HEK293 (cell line): ENCODE data around the gene ITPR2.
A peak's percentile ranks its signal among the peaks of the same experiment; 100 is the strongest.

Experiments
- CTCF ChIA-PET: fragments of 350-600 bp; formaldehyde crosslinking; extraction: SDS; loops from one replicate; lab custom pipeline; 2021; ENCODE audit warnings: antibody characterized with exemption; lab: Yijun Ruan, JAX
- POLR2A ChIA-PET: fragments of 300-600 bp; formaldehyde crosslinking; extraction: SDS; loops from one replicate; lab custom pipeline; 2020; ENCODE audit warnings: antibody characterized with exemption, inconsistent platforms; lab: Yijun Ruan, JAX
- H3K27ac ChIP-seq: fragments of 200-500 bp; sonication (Bioruptor generic); 2 replicates; pipeline ENCODE4 v1.5.1; 2014; ENCODE audit warnings: low read depth, low read length, control low read depth, inconsistent platforms; ENCODE audit errors: extremely low read depth
- H3K36me3 ChIP-seq, 2 experiments: fragments of 200-500 bp in 1 of 2; sonication (Bioruptor generic) in 1 of 2; 1 replicate in 1 of 2; 2 replicates in 1 of 2; pipeline ENCODE4 v1.5.1; 2014 to 2017; ENCODE audit warnings: inconsistent platforms in 2 of 2, low read length in 2 of 2; ENCODE audit not compliant: control insufficient read depth in 2 of 2, insufficient read depth in 1 of 2
- H3K4me1 ChIP-seq: fragments of 200-500 bp; sonication (Bioruptor generic); 2 replicates; pipeline ENCODE4 v1.5.1; 2014; ENCODE audit warnings: mild to moderate bottlenecking, low read length, inconsistent platforms; ENCODE audit not compliant: control insufficient read depth, insufficient read depth
- H3K4me3 ChIP-seq: 2 replicates; pipeline ENCODE4 v1.5.1; 2011; ENCODE audit warnings: low read depth, mild to moderate bottlenecking, control low read depth, low read length, moderate library complexity
- H3K9me3 ChIP-seq: fragments of 200-500 bp; sonication (Bioruptor generic); 2 replicates; pipeline ENCODE4 v1.5.1; 2014; ENCODE audit warnings: low read depth, low read length, inconsistent platforms; ENCODE audit not compliant: control insufficient read depth, insufficient read depth
- BCL11B ChIP-seq: fragments of 450-650 bp; formaldehyde crosslinking; IDR thresholded peaks from 2 replicates; pipeline ENCODE4 v1.5.1; 2016; ENCODE audit warnings: low read depth, missing biosample characterization, missing genetic modification characterization
- GLIS2 ChIP-seq: fragments of 450-650 bp; formaldehyde crosslinking; IDR thresholded peaks from 2 replicates; pipeline ENCODE4 v1.5.1; 2016; ENCODE audit warnings: missing biosample characterization, missing genetic modification characterization
- HOXD13 ChIP-seq: sonication (generic); formaldehyde crosslinking; IDR thresholded peaks from 2 replicates; pipeline ENCODE4 v1.8.0; 2022; ENCODE audit warnings: missing genetic modification reagents, borderline replicate concordance
- SP2 ChIP-seq: fragments of 450-650 bp; formaldehyde crosslinking; IDR thresholded peaks from 2 replicates; pipeline ENCODE4 v1.5.1; 2016; ENCODE audit warnings: missing biosample characterization, missing genetic modification characterization
- ZFP3 ChIP-seq: fragments of 450-650 bp; formaldehyde crosslinking; IDR thresholded peaks from 2 replicates; pipeline ENCODE4 v1.5.1; 2016; ENCODE audit warnings: low read depth, missing biosample characterization, missing genetic modification characterization
- ZFP37 ChIP-seq: fragments of 450-650 bp; formaldehyde crosslinking; IDR thresholded peaks from 2 replicates; pipeline ENCODE4 v1.5.1; 2016; ENCODE audit warnings: missing biosample characterization, missing genetic modification characterization
- ZNF132 ChIP-seq: fragments of 450-650 bp; formaldehyde crosslinking; IDR thresholded peaks from 2 replicates; pipeline ENCODE4 v1.5.1; 2017; ENCODE audit warnings: missing biosample characterization, missing genetic modification characterization, borderline replicate concordance
- ZNF16 ChIP-seq: fragments of 450-650 bp; formaldehyde crosslinking; IDR thresholded peaks from 2 replicates; pipeline ENCODE4 v1.5.1; 2016; ENCODE audit warnings: low read depth, missing biosample characterization, missing genetic modification characterization
- ZNF211 ChIP-seq: fragments of 450-650 bp; formaldehyde crosslinking; IDR thresholded peaks from 2 replicates; pipeline ENCODE4 v1.5.1; 2016; ENCODE audit warnings: low read depth, missing biosample characterization, missing genetic modification characterization
- ZNF274 ChIP-seq, 2 experiments: fragments of 200-500 bp in 1 of 2; fragments of 450-650 bp in 1 of 2; sonication (Bioruptor generic) in 1 of 2; formaldehyde crosslinking in 1 of 2; IDR thresholded peaks; 2 replicates each; pipeline versions ENCODE4 v1.5.1 to v1.6.1; 2014 to 2016; ENCODE audit warnings: borderline replicate concordance in 1 of 2, inconsistent platforms in 1 of 2, low read length in 1 of 2, missing biosample characterization in 1 of 2, missing genetic modification characterization in 1 of 2
- ZNF354C ChIP-seq: fragments of 450-650 bp; formaldehyde crosslinking; IDR thresholded peaks from 2 replicates; pipeline ENCODE4 v1.5.1; 2016; ENCODE audit warnings: missing biosample characterization, missing genetic modification characterization, low read depth, borderline replicate concordance
- ZNF544 ChIP-seq: fragments of 450-650 bp; formaldehyde crosslinking; IDR thresholded peaks from 2 replicates; pipeline ENCODE4 v1.5.0; 2017; ENCODE audit warnings: missing biosample characterization, missing genetic modification characterization
- ZNF658 ChIP-seq: fragments of 450-650 bp; formaldehyde crosslinking; IDR thresholded peaks from 2 replicates; pipeline ENCODE4; 2016; ENCODE audit warnings: missing biosample characterization, missing genetic modification characterization
- ZNF670 ChIP-seq: fragments of 450-650 bp; formaldehyde crosslinking; IDR thresholded peaks from 2 replicates; pipeline ENCODE4 v1.5.1; 2016; ENCODE audit warnings: missing biosample characterization, missing genetic modification characterization, low read depth
- ZNF677 ChIP-seq: fragments of 450-650 bp; IDR thresholded peaks from 2 replicates; pipeline ENCODE4 v1.5.0; 2018; ENCODE audit warnings: missing biosample characterization, mild to moderate bottlenecking, missing genetic modification characterization, moderate library complexity
- ZNF776 ChIP-seq: fragments of 450-650 bp; formaldehyde crosslinking; IDR thresholded peaks from 2 replicates; pipeline ENCODE4 v1.5.0; 2017; ENCODE audit warnings: missing biosample characterization, missing genetic modification characterization, borderline replicate concordance
- TF ChIP-seq, protein P1 (sequence below): fragments of 450-650 bp; formaldehyde crosslinking; IDR thresholded peaks from 2 replicates; pipeline ENCODE4 v1.5.1; 2016; ENCODE audit warnings: missing biosample characterization, missing genetic modification characterization
- TF ChIP-seq, protein P2 (sequence below): sonication (generic); formaldehyde crosslinking; IDR thresholded peaks from 2 replicates; pipeline ENCODE4 v1.8.1; 2022; ENCODE audit warnings: mild to moderate bottlenecking, moderate library complexity, missing genetic modification reagents
- TF ChIP-seq, protein P3 (sequence below): fragments of 450-650 bp; formaldehyde crosslinking; IDR thresholded peaks from 2 replicates; pipeline ENCODE4 v1.5.1; 2017; ENCODE audit warnings: missing biosample characterization, missing genetic modification characterization
- TF ChIP-seq, protein P4 (sequence below): fragments of 450-650 bp; formaldehyde crosslinking; IDR thresholded peaks from 2 replicates; pipeline ENCODE4 v1.5.1; 2016; ENCODE audit warnings: missing biosample characterization, missing genetic modification characterization
- TF ChIP-seq, protein P5 (sequence below): fragments of 450-650 bp; formaldehyde crosslinking; IDR thresholded peaks from 2 replicates; pipeline ENCODE4 v1.5.0; 2017; ENCODE audit warnings: missing biosample characterization, missing genetic modification characterization, borderline replicate concordance
- TF ChIP-seq, protein P6 (sequence below): fragments of 450-650 bp; formaldehyde crosslinking; IDR thresholded peaks from 2 replicates; pipeline ENCODE4 v1.5.1; 2016; ENCODE audit warnings: missing biosample characterization, missing genetic modification characterization
- TF ChIP-seq, protein P7 (sequence below): fragments of 450-650 bp; formaldehyde crosslinking; IDR thresholded peaks from 2 replicates; pipeline ENCODE4 v1.5.1; 2016; ENCODE audit warnings: missing biosample characterization, missing genetic modification characterization

Gene ITPR2

DNA sequence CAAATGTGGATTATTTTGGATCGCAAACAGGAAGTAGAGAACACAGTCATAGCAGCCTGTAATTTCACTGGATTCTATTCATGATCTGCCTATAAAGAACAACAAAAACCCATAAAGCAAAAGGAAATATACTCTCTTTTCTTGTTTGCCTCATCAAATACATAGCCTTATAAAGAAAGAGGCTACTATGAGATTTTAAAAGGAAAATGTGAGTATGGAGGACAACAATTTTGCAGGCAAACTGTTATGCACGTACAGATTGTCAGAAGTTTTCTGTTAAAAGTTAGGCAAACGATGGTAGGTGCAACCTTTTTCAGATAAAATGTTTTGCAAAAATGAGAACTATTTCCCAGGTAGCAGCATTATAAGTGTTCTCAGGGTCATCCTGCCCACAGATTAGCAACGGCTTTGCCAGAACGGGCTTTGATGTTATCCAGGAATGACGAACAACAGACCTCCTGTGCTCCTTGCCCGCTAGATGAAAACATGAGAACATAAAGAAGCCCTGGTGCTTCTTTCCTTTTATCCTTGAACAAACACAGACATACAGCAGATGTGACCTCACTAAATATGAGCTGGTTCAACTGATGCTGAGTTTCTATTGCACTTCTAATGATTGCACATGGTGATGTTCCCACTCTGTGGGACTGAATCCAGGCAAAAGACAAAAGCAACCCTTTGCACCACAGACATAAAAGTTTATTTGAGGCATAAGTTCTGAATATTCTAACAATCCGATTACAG, 88.1 kb downstream of the ITPR2 start (continued):
- TF ChIP-seq, protein P1, sequence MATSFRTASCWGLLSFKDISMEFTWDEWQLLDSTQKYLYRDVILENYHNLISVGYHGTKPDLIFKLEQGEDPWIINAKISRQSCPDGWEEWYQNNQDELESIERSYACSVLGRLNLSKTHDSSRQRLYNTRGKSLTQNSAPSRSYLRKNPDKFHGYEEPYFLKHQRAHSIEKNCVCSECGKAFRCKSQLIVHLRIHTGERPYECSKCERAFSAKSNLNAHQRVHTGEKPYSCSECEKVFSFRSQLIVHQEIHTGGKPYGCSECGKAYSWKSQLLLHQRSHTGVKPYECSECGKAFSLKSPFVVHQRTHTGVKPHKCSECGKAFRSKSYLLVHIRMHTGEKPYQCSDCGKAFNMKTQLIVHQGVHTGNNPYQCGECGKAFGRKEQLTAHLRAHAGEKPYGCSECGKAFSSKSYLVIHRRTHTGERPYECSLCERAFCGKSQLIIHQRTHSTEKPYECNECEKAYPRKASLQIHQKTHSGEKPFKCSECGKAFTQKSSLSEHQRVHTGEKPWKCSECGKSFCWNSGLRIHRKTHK, result no peak
- TF ChIP-seq, protein P2, sequence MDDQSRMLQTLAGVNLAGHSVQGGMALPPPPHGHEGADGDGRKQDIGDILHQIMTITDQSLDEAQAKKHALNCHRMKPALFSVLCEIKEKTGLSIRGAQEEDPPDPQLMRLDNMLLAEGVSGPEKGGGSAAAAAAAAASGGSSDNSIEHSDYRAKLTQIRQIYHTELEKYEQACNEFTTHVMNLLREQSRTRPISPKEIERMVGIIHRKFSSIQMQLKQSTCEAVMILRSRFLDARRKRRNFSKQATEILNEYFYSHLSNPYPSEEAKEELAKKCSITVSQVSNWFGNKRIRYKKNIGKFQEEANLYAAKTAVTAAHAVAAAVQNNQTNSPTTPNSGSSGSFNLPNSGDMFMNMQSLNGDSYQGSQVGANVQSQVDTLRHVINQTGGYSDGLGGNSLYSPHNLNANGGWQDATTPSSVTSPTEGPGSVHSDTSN, result no peak
- no peak for TF ChIP-seq ZFP3 (tag by site-specific recombination)
- no peak for TF ChIP-seq ZNF132

DNA sequence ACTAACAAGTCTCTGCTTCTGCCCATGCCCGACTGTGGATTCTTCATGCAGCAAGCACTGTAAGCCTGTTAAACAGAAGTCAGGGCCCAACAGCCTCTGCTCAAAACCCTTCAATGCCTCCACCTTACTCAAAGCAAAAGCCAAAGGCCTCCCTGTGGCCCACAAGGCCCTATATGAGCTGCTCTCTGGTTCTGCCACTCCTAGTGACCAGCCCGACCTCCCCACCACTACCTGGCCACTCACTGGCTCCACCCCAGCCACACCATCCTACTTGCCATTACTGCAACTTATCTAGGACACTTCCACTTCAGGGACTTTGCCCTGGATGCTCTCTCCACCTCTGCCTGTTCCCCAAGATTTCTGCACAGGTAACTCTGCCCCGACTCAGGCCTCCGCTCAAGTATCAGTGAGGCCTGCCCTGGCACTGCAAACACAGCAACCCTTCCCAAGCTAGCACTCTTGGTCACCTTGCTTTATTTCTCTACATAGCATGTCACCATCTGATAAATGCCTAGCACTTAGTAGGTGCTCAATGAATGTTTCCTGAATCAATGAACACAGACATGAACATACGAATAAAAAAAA, 88.9 kb downstream of the ITPR2 start:
- Histone ChIP-seq H3K4me1 (peaks cover 3% of the 10 kb centered on the region; the same call in 1 of the 2 replicates), H3K9me3 (no peaks in the 10 kb centered on the region)
- CTCF ChIA-PET, result no interaction called here

DNA sequence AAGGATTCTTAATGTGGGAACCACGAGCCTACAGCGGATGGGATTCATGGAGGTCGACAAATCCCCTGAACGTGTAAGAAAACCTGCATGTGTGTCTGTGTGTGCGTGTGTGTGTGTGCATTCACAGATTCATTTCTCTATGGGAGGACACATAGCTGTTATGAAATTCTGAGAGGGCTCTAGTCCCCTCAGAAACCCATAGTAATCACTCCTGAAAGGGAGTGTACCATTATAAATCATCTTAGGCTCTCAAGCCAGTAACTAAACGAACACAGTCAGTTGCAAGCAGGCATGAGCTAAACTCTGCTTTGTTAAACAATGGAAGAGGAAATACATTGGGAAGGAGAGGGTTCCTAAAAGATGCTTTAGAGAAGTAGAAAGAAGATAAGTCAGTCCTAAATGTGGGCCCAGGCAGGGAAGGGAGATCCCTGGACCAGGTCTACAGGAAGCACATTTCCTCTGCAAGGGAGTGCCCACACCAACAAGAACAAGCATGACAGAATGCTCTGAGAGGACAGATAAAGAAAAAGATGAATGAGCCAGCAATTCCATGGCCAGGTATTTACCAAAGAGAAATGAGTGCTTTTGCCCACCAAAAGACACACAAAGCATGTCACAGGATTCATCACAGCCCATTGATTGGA, 91.3 kb downstream of the ITPR2 start:
- ChIA-PET POLR2A (no interaction called here), CTCF (interaction anchor here (1.1 kb wide), 1 partner anchor 144 kb away, joined by 3 read pairs; no protein-coding TSS in a partner anchor)
- no peak overlapping the region for H3K4me3 ChIP-seq
- H3K36me3 ChIP-seq, result no peaks in the 10 kb centered on the region
- H3K4me1 ChIP-seq, result no peaks in the 10 kb centered on the region
- H3K27ac ChIP-seq, result no peak overlapping the region
- no peaks in the 10 kb centered on the region for H3K9me3 ChIP-seq
- TF ChIP-seq, protein P3, sequence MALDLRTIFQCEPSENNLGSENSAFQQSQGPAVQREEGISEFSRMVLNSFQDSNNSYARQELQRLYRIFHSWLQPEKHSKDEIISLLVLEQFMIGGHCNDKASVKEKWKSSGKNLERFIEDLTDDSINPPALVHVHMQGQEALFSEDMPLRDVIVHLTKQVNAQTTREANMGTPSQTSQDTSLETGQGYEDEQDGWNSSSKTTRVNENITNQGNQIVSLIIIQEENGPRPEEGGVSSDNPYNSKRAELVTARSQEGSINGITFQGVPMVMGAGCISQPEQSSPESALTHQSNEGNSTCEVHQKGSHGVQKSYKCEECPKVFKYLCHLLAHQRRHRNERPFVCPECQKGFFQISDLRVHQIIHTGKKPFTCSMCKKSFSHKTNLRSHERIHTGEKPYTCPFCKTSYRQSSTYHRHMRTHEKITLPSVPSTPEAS (tag by site-specific recombination), result 0 out of 2 replicates have a peak, but pooled peaks have one; percentile 24
- TF ChIP-seq ZNF211 (tag by site-specific recombination) (no peak), ZFP37 (no peak), ZNF274 (IDR thresholded peaks at IDR 0.05; ENCODE audit: low read length) (no peak), ZNF274 (tag by site-specific recombination; IDR thresholded peaks at IDR 0.05; ENCODE audit: borderline replicate concordance) (no peak)
- TF ChIP-seq, protein P4, sequence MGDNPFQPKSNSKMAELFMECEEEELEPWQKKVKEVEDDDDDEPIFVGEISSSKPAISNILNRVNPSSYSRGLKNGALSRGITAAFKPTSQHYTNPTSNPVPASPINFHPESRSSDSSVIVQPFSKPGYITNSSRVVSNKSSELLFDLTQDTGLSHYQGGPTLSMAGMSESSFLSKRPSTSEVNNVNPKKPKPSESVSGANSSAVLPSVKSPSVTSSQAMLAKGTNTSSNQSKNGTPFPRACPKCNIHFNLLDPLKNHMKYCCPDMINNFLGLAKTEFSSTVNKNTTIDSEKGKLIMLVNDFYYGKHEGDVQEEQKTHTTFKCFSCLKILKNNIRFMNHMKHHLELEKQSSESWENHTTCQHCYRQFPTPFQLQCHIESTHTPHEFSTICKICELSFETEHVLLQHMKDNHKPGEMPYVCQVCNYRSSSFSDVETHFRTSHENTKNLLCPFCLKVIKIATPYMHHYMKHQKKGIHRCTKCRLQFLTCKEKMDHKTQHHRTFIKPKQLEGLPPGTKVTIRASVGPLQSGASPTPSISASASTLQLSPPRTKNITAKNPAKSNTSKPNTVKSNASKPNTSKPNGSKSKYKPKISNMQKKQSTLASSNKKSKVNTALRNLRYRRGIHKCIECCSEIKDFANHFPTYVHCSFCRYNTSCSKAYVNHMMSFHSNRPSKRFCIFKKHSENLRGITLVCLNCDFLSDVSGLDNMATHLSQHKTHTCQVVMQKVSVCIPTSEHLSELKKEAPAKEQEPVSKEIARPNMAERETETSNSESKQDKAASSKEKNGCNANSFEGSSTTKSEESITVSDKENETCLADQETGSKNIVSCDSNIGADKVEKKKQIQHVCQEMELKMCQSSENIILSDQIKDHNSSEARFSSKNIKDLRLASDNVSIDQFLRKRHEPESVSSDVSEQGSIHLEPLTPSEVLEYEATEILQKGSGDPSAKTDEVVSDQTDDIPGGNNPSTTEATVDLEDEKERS (tag by site-specific recombination), result no peak
- TF ChIP-seq, protein P5, sequence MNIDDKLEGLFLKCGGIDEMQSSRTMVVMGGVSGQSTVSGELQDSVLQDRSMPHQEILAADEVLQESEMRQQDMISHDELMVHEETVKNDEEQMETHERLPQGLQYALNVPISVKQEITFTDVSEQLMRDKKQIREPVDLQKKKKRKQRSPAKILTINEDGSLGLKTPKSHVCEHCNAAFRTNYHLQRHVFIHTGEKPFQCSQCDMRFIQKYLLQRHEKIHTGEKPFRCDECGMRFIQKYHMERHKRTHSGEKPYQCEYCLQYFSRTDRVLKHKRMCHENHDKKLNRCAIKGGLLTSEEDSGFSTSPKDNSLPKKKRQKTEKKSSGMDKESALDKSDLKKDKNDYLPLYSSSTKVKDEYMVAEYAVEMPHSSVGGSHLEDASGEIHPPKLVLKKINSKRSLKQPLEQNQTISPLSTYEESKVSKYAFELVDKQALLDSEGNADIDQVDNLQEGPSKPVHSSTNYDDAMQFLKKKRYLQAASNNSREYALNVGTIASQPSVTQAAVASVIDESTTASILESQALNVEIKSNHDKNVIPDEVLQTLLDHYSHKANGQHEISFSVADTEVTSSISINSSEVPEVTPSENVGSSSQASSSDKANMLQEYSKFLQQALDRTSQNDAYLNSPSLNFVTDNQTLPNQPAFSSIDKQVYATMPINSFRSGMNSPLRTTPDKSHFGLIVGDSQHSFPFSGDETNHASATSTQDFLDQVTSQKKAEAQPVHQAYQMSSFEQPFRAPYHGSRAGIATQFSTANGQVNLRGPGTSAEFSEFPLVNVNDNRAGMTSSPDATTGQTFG, result no peak

More for the DNA sequence above, 88.9 kb downstream of the ITPR2 start:
- H3K4me3 ChIP-seq, result no peak overlapping the region
- POLR2A ChIA-PET, result no interaction called here
- no peak overlapping the region for H3K27ac ChIP-seq
- TF ChIP-seq SP2 (no peak), ZNF670 (tag by site-specific recombination) (no peak), BCL11B (tag by site-specific recombination) (no peak), HOXD13 (CRISPR knock-in tag) (no peak), GLIS2 (no peak), ZNF658 (tag by site-specific recombination) (no peak), ZNF677 (no peak), ZNF16 (no peak), ZNF354C (no peak), ZNF544 (tag by site-specific recombination) (no peak), ZNF776 (no peak)
- TF ChIP-seq, protein P6, sequence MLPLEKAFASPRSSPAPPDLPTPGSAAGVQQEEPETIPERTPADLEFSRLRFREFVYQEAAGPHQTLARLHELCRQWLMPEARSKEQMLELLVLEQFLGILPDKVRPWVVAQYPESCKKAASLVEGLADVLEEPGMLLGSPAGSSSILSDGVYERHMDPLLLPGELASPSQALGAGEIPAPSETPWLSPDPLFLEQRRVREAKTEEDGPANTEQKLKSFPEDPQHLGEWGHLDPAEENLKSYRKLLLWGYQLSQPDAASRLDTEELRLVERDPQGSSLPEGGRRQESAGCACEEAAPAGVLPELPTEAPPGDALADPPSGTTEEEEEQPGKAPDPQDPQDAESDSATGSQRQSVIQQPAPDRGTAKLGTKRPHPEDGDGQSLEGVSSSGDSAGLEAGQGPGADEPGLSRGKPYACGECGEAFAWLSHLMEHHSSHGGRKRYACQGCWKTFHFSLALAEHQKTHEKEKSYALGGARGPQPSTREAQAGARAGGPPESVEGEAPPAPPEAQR, result no peak
- TF ChIP-seq, protein P7, sequence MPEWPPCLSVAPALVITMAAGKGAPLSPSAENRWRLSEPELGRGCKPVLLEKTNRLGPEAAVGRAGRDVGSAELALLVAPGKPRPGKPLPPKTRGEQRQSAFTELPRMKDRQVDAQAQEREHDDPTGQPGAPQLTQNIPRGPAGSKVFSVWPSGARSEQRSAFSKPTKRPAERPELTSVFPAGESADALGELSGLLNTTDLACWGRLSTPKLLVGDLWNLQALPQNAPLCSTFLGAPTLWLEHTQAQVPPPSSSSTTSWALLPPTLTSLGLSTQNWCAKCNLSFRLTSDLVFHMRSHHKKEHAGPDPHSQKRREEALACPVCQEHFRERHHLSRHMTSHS (tag by site-specific recombination), result no peak
- no peaks in the 10 kb centered on the region for H3K36me3 ChIP-seq
